GM21576 (cell line): ENCODE measurements around the gene DHX57.
"Not testable (repeated sequence)": the region's sequence is repeated elsewhere in the genome, so short reads cannot be mapped to it uniquely, and the experiment has no call there.

Experiments used
- ATAC-seq: cut with Tn5 transposase; IDR thresholded peaks from one replicate; pipeline ENCODE4 v1.9.1; 2021; ENCODE audit warnings: mild to moderate bottlenecking, moderate library complexity; ENCODE audit not compliant: unreplicated experiment

DHX57 gene

GRCh38 chr2:38797953-38798352, 77.8 kb downstream of the DHX57 start:
- no peak for ATAC-seq

- ATAC-seq: no peak
These were observed 78.5 kb downstream of the DHX57 start for GRCh38 chr2:38797250-38797676.

- not testable (repeated sequence) for ATAC-seq
These were observed 80.7 kb downstream of the DHX57 start for GRCh38 chr2:38795016-38795415.

GRCh38 chr2:38794235-38794946, 81.3 kb downstream of the DHX57 start:
- no peak for ATAC-seq

DNA sequence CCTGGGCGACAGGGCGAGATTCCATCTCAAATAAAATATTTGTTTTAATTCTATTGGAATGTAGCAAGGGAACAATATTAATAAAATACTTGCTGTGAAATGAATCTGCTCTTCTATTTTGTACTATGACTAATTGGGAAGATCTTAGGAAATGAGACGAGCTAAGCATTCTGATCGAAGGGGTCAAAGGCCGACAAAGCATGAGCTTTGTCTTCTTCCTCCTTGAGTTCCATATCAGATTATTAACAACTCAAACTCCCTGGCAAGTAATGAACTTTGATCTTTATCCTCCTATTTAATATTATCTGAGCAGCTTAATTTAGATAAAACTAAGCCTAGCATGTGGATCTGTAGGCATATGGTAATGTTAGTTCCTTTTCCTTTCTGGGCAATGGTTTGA, 82.2 kb downstream of the DHX57 start:
- ATAC-seq: no peak

DNA sequence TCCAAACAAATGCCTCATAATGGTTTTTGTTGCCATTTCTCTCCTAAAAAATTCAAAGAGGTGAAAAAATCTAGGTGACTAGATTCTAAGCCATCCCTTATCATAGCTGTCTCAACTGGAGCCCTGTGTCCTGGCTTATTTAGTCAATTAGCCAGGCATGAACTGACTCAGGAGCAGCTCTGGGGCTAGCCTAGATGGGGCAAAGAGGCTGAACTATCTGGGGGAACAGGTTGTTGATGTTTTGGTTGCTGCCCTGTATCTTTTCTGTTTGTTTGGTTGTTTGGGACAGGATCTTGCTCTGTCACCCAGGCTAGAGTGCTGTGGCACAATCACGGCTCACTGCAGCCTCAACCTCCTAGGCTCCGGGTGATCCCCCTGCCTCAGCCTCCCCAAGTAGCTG, 83.0 kb downstream of the DHX57 start:
- ATAC-seq: no peak

DNA sequence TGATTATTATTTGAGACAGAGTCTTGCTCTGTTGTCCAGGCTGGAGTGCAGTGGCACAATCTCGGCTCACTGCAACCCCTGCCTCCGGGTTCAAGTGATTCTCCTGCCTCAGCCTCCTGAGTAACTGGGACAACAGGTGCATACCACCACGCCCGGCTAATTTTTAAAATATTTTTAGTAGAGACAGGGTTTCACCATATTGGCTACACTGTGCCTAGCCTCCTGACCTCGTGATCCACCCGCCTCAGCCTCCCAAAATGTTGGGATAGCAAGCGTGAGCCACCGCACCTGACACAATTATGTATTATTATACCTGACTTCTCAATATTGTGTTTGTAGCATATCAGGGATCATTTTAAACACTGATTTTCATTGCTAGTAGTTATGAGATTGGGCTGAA, 83.4 kb downstream of the DHX57 start:
- ATAC-seq: not testable (repeated sequence)

- no peak for ATAC-seq
These were observed 84.0 kb downstream of the DHX57 start for GRCh38 chr2:38791744-38792143.

DNA sequence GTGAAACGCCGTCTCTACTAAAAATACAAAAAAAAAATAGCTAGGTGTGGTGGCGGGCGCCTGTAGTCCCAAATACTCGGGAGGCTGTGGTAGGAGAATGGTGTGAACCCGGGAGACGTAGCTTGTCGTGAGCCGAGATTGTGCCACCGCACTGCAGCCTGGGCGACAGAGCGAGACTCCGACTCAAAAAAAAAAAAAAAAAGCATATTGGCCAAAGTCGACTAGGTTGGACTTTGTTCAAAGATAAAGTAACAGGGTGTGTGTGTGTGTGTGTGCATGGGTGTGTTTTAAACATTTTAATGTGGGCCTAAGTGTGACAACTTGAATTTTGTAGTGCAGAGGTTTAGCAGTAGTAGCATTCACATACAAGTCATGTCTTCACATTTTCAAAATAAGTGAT, 86.0 kb downstream of the DHX57 start:
- ATAC-seq: no peak

- ATAC-seq: no peak
These were observed 87.4 kb downstream of the DHX57 start for GRCh38 chr2:38788306-38788705.

DNA sequence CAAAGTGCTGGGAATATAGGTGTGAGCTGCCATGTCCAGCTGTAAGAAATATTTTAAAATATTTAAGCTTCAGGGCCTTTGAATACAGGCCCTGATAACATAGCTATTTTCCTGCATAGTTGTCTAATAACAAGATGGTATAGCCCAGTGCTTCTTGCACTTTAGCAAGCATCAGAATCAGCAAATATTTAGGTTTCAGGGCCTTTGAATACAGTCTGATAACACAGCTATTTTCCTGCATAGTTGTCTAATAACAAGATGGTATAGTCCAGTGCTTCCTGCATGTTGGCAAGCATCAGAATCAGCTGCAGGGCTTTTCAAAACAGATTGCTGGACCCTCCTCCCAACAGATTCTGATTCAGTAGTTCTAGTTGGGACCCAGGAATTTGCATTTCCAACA, 92.1 kb downstream of the DHX57 start:
- no peak for ATAC-seq

- no peak for ATAC-seq
These were observed 97.0 kb downstream of the DHX57 start for GRCh38 chr2:38778687-38779082.

- ATAC-seq: no peak
These were observed 99.2 kb downstream of the DHX57 start for GRCh38 chr2:38776531-38776930.

DNA sequence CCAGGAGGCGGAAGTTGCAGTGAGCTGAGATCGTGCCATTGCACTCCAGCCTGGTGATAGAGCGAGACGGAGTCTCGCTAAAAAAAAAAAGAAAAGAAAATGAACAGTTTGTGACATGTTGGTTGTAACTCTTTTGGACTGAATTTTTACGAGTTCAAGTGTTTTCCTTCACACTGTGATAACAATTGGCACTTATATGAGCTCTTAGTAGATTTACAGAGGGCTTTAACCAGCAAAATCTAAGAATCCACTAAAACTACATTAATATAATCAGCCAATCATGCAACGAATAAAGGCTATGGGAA, 99.9 kb downstream of the DHX57 start:
- no peak for ATAC-seq

GRCh38 chr2:38775097-38775920, 100.4 kb downstream of the DHX57 start:
- ATAC-seq: no peak

GRCh38 chr2:38771632-38772031, 104.1 kb downstream of the DHX57 start:
- no peak for ATAC-seq

DNA sequence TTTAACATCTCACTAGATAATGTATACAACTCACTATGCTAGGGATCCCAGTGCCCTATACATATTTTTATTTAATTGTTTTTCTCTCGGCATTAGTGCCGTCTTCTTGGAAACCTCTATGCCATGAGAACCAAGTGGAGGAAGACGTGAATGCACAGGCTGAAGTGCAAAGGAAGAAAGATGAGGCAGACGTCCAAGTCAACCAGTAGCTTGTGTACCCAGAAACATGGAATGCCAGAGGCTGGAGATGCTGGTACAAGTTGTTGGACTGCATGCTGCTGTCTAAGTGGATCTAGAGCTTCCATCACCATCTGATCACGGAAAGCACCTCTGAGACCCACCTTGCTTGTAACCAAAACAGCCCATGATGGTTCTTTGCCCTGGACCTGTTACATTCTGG, 110.2 kb downstream of the DHX57 start:
- ATAC-seq: no peak

- no peak for ATAC-seq
These were observed 110.6 kb downstream of the DHX57 start for GRCh38 chr2:38765149-38765548.

DNA sequence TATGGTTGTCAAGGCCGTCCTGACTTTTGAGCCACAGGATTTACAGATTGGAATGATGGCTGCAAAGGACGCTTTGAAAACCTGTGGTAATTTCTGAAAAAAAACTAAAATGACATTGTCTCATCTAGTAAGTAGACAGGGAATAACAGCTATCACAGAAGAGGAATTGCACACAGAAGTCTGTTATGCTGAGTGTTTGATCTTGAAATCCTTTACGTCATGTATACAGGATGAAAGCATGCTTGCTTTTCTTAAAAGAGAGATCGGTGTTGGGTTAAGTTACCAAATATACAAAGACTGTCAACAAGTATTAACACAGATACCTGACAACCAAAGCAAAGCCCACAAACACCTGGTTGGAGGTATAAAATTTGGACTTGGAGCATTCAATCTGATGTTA, 112.0 kb downstream of the DHX57 start:
- ATAC-seq: no peak

- no peak for ATAC-seq
These were observed 112.5 kb downstream of the DHX57 start for GRCh38 chr2:38763228-38763627.

DNA sequence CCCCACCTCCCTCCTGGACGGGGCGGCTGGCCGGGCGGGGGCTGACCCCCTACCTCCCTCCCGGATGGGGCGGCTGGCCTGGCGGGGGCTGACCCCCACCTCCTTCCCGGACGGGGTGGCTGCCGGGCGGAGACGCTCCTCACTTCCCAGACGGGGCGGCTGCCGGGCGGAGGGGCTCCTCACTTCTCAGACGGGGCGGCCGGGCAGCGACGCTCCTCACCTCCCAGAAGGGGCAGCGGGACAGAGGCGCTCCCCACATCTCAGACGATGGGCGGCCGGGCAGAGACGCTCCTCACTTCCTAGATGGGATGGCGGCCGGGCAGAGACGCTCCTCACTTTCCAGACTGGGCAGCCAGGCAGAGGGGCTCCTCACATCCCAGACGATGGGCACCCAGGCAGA, 119.8 kb downstream of the DHX57 start:
- not testable (repeated sequence) for ATAC-seq

DNA sequence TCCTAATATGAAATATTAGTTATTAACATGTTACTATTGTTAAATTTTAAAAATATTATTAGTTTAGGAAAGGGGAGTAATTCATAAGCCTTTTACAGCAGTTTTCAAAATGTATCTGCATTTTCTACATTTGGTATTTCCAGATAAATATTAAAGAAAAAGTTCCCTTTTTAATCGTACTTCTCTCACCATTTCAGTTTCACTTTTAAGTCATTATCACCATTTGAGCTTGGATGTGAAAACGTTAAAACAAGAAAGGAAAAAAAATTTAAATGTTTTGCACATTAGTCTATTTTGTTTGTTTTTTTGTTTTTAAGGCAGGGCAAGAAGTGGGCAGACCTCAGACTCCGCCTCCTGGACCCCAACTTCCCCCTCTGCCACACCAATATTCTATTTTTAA, 121.2 kb downstream of the DHX57 start:
- no peak for ATAC-seq

DNA sequence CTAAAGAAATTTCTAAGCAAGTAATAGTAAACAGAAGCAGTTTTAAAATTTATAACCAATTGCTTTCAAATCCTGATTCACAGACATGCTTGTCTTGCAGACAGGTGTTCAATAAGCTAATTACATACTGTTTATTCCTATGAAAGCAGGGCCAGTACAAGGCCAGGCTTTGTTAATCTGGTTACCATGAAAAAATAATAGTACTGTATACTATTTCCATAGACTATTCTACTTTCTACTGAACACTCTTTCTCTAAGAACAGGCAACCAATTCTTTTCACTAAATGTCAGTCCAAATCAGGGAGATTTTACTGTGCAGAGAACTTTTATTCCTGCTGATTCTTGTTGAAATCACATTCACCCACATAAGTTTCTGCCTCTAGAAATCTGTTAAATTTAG, 121.7 kb downstream of the DHX57 start:
- ATAC-seq: no peak
